ENCODE results near the gene FCN2.

The FCN2 gene

DNA sequence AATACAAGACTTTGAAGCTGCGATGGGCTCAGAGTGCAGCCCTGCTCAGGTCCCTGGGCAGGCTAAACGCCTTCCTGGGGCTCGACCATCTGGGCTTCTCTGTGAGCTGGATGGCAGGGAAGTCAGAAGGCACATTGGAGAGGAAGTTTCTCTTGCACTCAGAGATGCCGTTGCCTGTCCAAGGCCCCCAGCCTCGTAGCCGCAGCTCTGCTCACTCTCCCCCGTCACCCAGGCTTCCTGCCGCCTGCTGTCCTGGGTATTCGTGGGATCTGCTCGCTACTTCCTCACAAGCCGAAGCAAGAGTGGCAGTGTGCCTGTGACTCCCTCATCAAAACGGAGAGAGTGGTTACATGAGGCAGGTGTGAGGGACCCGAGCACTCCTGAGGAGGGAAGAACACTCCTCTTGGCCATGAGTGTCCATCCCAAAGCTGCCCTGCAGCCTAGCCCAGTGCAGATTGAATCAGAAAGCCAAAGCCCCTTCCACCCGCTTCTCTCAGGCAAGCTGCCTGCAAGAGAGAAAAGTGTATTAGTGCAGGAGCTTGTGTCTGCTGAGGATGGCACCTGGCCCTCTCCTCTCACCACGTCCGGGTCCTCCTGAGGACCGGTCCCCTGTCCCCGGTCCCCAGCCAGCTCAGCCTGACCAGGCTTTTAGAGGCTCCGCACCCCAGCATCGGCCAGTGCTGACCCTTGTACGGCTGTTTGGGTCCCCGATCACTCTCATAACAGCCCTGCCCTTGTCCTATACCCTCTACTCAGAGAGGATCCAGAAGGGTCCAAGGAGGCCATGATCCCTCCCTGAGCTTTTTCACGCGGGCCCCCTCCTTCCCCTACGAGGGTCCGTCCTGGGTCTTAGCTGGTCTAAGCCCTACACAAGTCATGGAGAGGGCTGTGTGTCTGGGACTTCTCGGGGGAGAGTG lies 7.3 kb downstream of the FCN2 start:
- no peak for DNase-seq (ENCODE audit: low read depth in 2 of 2)

DNA sequence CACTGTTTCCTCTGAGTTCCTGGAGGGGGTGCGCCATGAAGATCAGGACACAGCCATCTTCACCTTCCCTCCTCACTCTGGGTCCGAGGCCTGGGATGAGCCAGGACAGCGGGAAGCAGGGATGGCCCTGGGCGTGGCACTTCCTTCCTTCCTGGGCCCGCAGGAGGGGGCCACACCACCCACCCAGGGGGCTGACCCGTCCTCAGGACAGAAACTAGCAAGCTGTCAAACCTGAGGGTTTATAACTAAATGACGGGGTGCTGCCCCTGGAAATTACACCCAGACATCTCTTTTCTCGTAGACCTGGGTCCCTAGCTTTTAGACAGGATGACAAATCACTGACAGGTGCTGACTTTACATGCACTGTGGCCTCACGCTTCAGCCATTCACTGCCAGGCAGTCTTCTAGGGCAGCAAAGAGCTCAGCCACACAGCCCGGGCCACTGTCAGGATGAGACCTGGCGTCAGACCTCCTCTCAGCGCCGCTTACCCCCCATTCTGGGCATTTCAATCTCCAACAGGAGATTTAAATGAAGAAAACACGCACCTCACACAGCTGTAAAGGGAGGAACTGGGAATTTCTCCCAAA lies 8.1 kb downstream of the FCN2 start:
- no peak for DNase-seq (ENCODE audit: low read depth in 2 of 2)

GRCh38 chr9:134889386-134890154 lies 9.0 kb downstream of the FCN2 start:
- DNase-seq (ENCODE audit: low read depth in 2 of 2): no peak

DNA sequence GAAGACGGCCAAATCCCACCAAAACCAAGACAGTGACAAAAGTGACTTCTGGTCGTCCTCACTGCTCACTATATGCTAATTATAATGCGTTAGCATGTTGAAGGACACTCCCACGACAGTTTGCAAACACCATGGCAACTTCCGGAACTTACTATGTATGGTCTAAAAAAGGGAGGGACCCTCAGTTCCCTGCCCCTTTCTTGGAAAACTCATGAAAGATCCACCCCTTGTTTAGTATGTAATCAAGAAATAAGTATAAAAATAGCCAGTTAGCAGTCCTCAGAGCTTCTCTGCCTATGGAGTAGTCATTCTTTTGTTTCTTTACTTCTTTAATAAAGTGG lies 9.5 kb downstream of the FCN2 start:
- no peak for DNase-seq (ENCODE audit: low read depth in 2 of 2)

- no peak for DNase-seq (ENCODE audit: low read depth in 2 of 2)
Observed at GRCh38 chr9:134891053-134891452, 10.4 kb downstream of the FCN2 start.

GRCh38 chr9:134891713-134892112 lies 11.1 kb downstream of the FCN2 start:
- no peak for DNase-seq (ENCODE audit: low read depth in 2 of 2)

- no peak for DNase-seq (ENCODE audit: low read depth in 2 of 2)
Observed at GRCh38 chr9:134892221-134892620, 11.6 kb downstream of the FCN2 start.

- no peak for DNase-seq (ENCODE audit: low read depth in 2 of 2)
Observed at GRCh38 chr9:134892820-134893420, 12.3 kb downstream of the FCN2 start.

DNA sequence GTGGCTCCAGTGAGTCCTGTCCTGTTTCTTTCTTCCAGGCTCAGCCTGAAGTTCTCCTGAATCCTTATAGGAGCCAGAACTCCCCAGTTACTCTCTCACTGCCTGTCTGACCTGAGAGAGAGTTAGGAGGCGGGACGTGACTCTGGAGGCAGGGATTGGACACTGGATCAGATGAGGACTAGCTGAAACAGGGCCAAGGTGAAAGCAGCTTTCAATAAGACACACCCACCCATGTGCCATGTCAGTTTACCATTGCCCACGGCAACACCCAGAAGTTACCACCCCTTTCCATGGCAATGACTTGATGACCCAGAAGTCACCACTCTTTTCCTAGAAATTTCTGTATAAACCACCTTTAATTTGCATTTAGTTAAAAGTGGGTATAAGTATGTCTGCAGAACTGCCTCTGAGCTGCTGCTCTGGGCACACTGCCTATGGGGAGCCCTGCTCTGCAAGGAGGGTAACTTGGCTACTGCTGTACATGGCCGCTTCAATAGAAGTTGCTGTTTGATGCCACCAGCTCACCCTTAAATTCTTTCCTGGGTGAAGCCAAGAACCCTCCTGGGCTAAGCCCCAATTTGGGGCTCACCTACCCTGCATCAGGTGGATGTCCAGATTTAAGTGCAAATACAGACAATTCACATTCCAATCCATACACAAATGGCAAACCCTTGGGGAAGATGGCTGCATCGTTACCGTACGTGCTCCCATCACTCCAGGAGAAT lies 13.7 kb downstream of the FCN2 start:
- no peak for DNase-seq (ENCODE audit: low read depth in 2 of 2)

- DNase-seq (ENCODE audit: low read depth in 2 of 2): no peak
Observed at GRCh38 chr9:134895097-134895496, 14.5 kb downstream of the FCN2 start.

GRCh38 chr9:134895567-134895907 lies 14.9 kb downstream of the FCN2 start:
- no peak for DNase-seq (ENCODE audit: low read depth in 2 of 2)

DNA sequence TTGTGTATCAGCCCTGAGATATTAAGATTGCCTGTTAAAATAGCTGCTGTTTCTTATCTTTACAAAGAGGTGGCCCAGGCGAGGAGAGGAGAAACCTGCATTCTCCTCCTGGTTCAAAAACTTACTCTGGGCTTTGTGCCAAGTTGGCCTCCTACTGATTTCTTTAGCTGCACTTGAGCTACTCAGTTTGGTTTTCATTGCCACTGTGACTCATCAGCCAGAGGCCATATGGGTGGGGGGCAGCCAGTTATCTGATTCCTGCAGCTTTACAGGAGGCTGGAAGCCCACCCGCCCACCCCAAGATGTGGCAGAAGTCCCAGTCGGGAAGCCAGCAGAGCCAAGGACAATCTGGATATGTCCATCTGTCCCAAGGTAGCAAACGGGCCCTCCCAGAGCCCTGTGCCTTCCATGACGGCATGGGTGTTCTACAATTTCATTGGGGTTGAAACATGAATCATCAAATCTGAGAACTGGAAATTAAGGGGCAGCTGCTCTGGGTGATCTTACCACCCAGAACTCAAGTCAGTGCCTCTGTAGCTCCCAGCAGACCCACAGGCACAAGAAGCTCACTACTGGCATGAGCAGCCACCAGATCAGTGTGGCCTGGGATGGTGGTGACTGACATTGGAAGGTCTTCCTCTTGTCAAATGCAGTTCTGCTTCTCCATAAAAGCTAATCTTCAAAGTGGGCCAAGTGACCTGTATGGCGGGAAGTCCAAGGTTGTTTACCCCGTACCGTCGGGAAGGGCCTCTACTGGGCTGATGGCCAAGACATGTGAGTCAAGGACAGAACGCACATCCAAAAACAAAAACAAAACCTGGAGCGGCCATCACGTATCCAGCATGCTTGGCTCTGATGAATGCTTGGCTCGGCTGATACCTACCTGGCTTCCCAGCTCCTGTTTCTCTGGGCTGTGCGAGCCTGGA lies 15.6 kb downstream of the FCN2 start:
- DNase-seq (ENCODE audit: low read depth in 2 of 2): no peak

GRCh38 chr9:134896834-134897583 lies 16.4 kb downstream of the FCN2 start:
- DNase-seq (ENCODE audit: low read depth in 2 of 2): no peak

DNA sequence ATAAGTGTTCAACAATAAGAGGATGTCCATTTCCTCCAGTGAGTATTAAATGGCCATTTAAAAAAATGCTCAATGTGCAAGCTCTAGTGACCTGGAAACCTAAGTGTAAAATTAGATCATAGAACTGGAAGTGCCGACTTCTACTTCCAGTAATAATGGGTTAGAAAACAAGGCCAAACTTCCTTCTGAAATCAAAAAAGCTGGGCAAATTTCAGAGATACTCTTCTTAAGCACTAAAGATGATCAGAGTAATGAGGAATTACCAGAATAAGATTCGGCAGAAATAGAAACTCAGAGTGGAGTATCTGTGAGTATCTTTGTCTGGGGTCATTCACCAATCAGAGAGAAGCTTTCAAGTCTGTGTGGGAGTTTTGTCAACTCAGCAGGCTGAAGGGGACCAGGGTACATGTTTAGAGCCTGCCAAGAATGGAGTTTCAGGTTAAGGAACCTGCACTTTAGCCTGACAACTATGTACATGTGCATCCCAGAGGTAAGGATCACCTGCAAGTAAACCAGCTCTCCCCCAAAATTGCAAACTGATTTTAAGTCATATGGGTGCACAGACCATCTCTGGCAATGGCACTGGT lies 17.1 kb downstream of the FCN2 start:
- no peak for DNase-seq (ENCODE audit: low read depth in 2 of 2)

DNA sequence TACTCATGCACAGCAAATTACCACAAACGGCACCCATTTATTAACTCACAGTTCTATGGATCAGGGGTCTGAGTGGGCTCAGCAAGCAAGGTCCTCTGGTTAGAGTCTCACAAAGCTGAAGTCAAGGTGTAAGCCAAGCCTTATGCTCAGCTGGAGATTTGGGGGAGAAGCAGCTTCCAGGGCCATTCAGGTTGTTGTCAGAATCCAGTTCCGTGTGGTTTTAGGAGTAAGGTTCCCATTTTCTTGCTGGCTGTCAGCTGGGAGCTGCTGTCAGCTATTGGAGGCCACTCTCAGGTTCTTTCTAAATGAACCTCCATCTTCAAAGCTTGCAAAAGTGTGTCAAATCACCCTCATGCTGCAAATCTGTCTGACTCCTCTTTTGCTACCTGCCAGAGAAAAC lies 17.7 kb downstream of the FCN2 start:
- no peak for DNase-seq (ENCODE audit: low read depth in 2 of 2)

DNA sequence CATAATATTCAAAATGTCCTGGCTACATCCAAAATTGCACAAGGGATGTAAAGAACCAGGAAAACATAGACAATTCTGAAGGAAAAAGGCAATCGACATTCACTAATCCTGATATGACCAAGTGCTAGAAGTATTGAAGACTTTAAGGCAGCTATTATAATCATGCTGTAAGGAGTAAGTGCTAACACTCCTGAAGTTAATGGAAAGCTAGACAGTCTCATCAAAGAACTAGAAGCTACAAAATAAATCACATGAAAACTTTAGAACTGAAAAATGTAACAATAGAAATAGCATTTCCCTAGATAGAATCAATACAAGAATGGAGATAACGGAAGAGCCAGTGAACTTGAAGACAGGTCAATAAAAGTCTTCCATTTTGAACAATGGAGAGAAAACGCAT lies 18.6 kb downstream of the FCN2 start:
- DNase-seq (ENCODE audit: low read depth in 2 of 2): no peak

GRCh38 chr9:134899818-134900217 lies 19.2 kb downstream of the FCN2 start:
- DNase-seq (ENCODE audit: low read depth in 2 of 2): no peak

- DNase-seq (ENCODE audit: low read depth in 2 of 2): no peak
Observed at GRCh38 chr9:134902936-134903335, 22.3 kb downstream of the FCN2 start.

GRCh38 chr9:134908524-134909309 lies 28.1 kb downstream of the FCN2 start:
- DNase-seq (ENCODE audit: low read depth in 2 of 2): no peak
